NT2/D1 (cell line): ENCODE measurements around the gene IL1F10.

Experiments
- DNase-seq: peaks from one replicate; pipeline ENCODE4 v3.0.0-alpha.2; 2011; ENCODE audit warnings: low read depth, low spot score
- H3K27me3 ChIP-seq: 2 replicates; pipeline ENCODE4 v1.6.0; 2011; ENCODE audit warnings: mild to moderate bottlenecking; ENCODE audit not compliant: insufficient read length, insufficient read depth
- H3K36me3 ChIP-seq: 2 replicates; pipeline ENCODE4 v1.6.1; 2011; ENCODE audit warnings: mild to moderate bottlenecking, low read length, mixed read lengths; ENCODE audit not compliant: insufficient read depth, insufficient read length
- H3K4me1 ChIP-seq: 2 replicates; pipeline ENCODE4 v1.5.1; 2011; ENCODE audit not compliant: insufficient read depth, insufficient read length
- H3K4me3 ChIP-seq: 2 replicates; pipeline ENCODE4 v1.5.1; 2011; ENCODE audit warnings: low read depth; ENCODE audit not compliant: insufficient read length
- H3K9ac ChIP-seq: 2 replicates; pipeline ENCODE4 v1.6.0; 2011; ENCODE audit warnings: low read depth; ENCODE audit not compliant: insufficient read length
- H3K9me3 ChIP-seq: 2 replicates; pipeline ENCODE4 v1.5.1; 2011; ENCODE audit warnings: mild to moderate bottlenecking, low read length; ENCODE audit not compliant: insufficient read depth
- SUZ12 ChIP-seq: IDR thresholded peaks from 2 replicates; pipeline ENCODE4 v1.6.1; 2011; ENCODE audit not compliant: insufficient read length, insufficient read depth; ENCODE audit errors: extremely low read depth
- YY1 ChIP-seq: IDR thresholded peaks from 2 replicates; pipeline ENCODE4 v1.6.1; 2011; ENCODE audit not compliant: insufficient read length, insufficient read depth
- ZNF274 ChIP-seq: IDR thresholded peaks from 2 replicates; pipeline ENCODE4 v1.6.1; 2011; ENCODE audit warnings: mild to moderate bottlenecking, low read depth, low read length

IL1F10 gene

GRCh38 chr2:113081488-113082210, 13.9 kb downstream of the IL1F10 start:
- no peaks in the 10 kb centered on the region for H3K36me3 ChIP-seq
- H3K9me3 ChIP-seq, result no peaks in the 10 kb centered on the region
- H3K9ac ChIP-seq, result no peak overlapping the region
- H3K4me1 ChIP-seq, result no peaks in the 10 kb centered on the region
- DNase-seq, result no peak
- no peaks in the 10 kb centered on the region for H3K27me3 ChIP-seq
- TF ChIP-seq SUZ12, result no peak
- H3K4me3 ChIP-seq, result no peak overlapping the region

GRCh38 chr2:113083296-113083695, 15.5 kb downstream of the IL1F10 start:
- H3K9me3 ChIP-seq, result no peaks in the 10 kb centered on the region
- no peaks in the 10 kb centered on the region for H3K4me1 ChIP-seq
- H3K36me3 ChIP-seq, result no peaks in the 10 kb centered on the region
- no peak overlapping the region for H3K9ac ChIP-seq
- DNase-seq, result no peak
- H3K4me3 ChIP-seq, result no peak overlapping the region
- no peaks in the 10 kb centered on the region for H3K27me3 ChIP-seq
- TF ChIP-seq YY1 (no peak), ZNF274 (no peak), SUZ12 (no peak)

- Histone ChIP-seq H3K27me3 (no peaks in the 10 kb centered on the region), H3K9me3 (no peaks in the 10 kb centered on the region), H3K9ac (no peak overlapping the region), H3K36me3 (no peaks in the 10 kb centered on the region), H3K4me3 (no peak overlapping the region), H3K4me1 (no peaks in the 10 kb centered on the region)
- DNase-seq, result no peak
- TF ChIP-seq YY1, result no peak
Observed at GRCh38 chr2:113084249-113085000, 16.7 kb downstream of the IL1F10 start.

- no peaks in the 10 kb centered on the region for H3K4me1 ChIP-seq
- TF ChIP-seq SUZ12 (no peak), YY1 (no peak), ZNF274 (no peak)
- H3K4me3 ChIP-seq, result no peak overlapping the region
- no peaks in the 10 kb centered on the region for H3K36me3 ChIP-seq
- no peaks in the 10 kb centered on the region for H3K9me3 ChIP-seq
- no peak for DNase-seq
- no peaks in the 10 kb centered on the region for H3K27me3 ChIP-seq
- H3K9ac ChIP-seq, result no peak overlapping the region
Observed at GRCh38 chr2:113085542-113085941, 17.8 kb downstream of the IL1F10 start.

- no peaks in the 10 kb centered on the region for H3K27me3 ChIP-seq
- no peak for DNase-seq
- H3K9ac ChIP-seq, result no peak overlapping the region
- H3K4me1 ChIP-seq, result no peaks in the 10 kb centered on the region
- no peak for TF ChIP-seq SUZ12
- TF ChIP-seq ZNF274, result no peak
- TF ChIP-seq YY1, result no peak
- H3K4me3 ChIP-seq, result no peak overlapping the region
- H3K9me3 ChIP-seq, result no peaks in the 10 kb centered on the region
- H3K36me3 ChIP-seq, result no peaks in the 10 kb centered on the region
Observed at GRCh38 chr2:113088213-113088992, 20.6 kb downstream of the IL1F10 start.

- Histone ChIP-seq H3K4me1 (no peaks in the 10 kb centered on the region), H3K36me3 (no peaks in the 10 kb centered on the region), H3K4me3 (no peak overlapping the region), H3K9ac (no peak overlapping the region), H3K9me3 (no peaks in the 10 kb centered on the region), H3K27me3 (no peaks in the 10 kb centered on the region)
- no peak for DNase-seq
- TF ChIP-seq ZNF274 (no peak), YY1 (no peak), SUZ12 (no peak)
Observed at GRCh38 chr2:113089916-113090315, 22.1 kb downstream of the IL1F10 start.

GRCh38 chr2:113091231-113091896, 23.6 kb downstream of the IL1F10 start:
- H3K27me3 ChIP-seq, result no peaks in the 10 kb centered on the region
- H3K9me3 ChIP-seq, result no peaks in the 10 kb centered on the region
- no peaks in the 10 kb centered on the region for H3K36me3 ChIP-seq
- TF ChIP-seq YY1, result no peak
- TF ChIP-seq ZNF274, result no peak
- TF ChIP-seq SUZ12, result no peak
- no peaks in the 10 kb centered on the region for H3K4me1 ChIP-seq
- no peak overlapping the region for H3K4me3 ChIP-seq
- no peak overlapping the region for H3K9ac ChIP-seq
- DNase-seq, result no peak
